HCT116 (cell line): ENCODE results near the gene DIS3L2. TPM values are rescaled to one million over a fixed set of nuclear protein-coding genes. Genes with fewer than 3 reads are reported as not detected.
A peak's percentile ranks its signal among the peaks of the same experiment; 100 is the strongest.

Experiments
- ATAC-seq: fragments of 200-7000 bp; cut with Tn5 transposase; 2 replicates; pipeline ENCODE4 v1.9.1; 2020; ENCODE audit warnings: mild to moderate bottlenecking, moderate library complexity
- BruUV-seq: library from RNA; stranded (reverse); fragments of 400-500 nt; replicated peaks from 2 replicates; lab custom pipeline; 2021; lab: Mats Ljungman, UMichigan
- CTCF ChIA-PET: fragments of 300-600 bp; sonication (Branson Sonifier 250); formaldehyde crosslinking; loops from one replicate; lab custom pipeline; 2021; ENCODE audit warnings: antibody characterized with exemption; lab: Charles Lee
- POLR2A ChIA-PET: fragments of 300-600, 350-600 bp; sonication (Branson Sonifier 250); formaldehyde crosslinking; loops from one replicate; lab custom pipeline; 2021; ENCODE audit warnings: antibody characterized with exemption; lab: Charles Lee
- RAD21 ChIA-PET, 2 experiments: fragments of 300-600 bp; sonication (Branson Sonifier 250); formaldehyde crosslinking; loops; one replicate each; lab custom pipeline; 2023; ENCODE audit warnings: low total read pairs in 2 of 2; ENCODE audit not compliant: uncharacterized antibody in 2 of 2, unreplicated experiment in 2 of 2, low non-redundant PET in 1 of 2; lab: Charles Lee
- DNase-seq: peaks from one replicate; pipeline ENCODE4 v3.0.0-alpha.2; 2010; ENCODE audit warnings: low read depth, low spot score
- H2AFZ ChIP-seq: fragments of 200-600 bp; shearing (Covaris generic), sonication (generic); 2 replicates; pipeline ENCODE4 v1.6.1; 2017; ENCODE audit warnings: low read depth, mixed run types, mixed read lengths, antibody characterized with exemption, low read length; ENCODE audit not compliant: poor library complexity, severe bottlenecking
- H3K27ac ChIP-seq: 2 replicates; pipeline ENCODE4 v1.5.1; 2012; ENCODE audit warnings: low read depth, low read length
- H3K27me3 ChIP-seq: fragments of 200-600 bp; sonication (generic); 2 replicates; pipeline ENCODE4 v1.6.1; 2016; ENCODE audit warnings: mixed run types, low read length, mixed read lengths; ENCODE audit not compliant: insufficient read depth
- H3K36me3 ChIP-seq, 2 experiments: fragments of 200-500 bp in 1 of 2; fragments of 200-600 bp in 1 of 2; sonication (Bioruptor generic) in 1 of 2; sonication (generic) in 1 of 2; 2 replicates each; pipeline versions ENCODE4 v1.5.1 to v1.6.1; 2014 to 2016; ENCODE audit warnings: low read length in 2 of 2, inconsistent platforms in 1 of 2, mixed read lengths in 1 of 2, mixed run types in 1 of 2; ENCODE audit not compliant: insufficient read depth in 2 of 2, control insufficient read depth in 1 of 2
- H3K4me1 ChIP-seq, 2 experiments: fragments of 200-600 bp in 1 of 2; sonication (generic) in 1 of 2; 2 replicates each; pipeline versions ENCODE4 v1.5.1 to v1.6.1; 2012 to 2017; ENCODE audit warnings: low read length in 2 of 2, inconsistent platforms in 1 of 2, mild to moderate bottlenecking in 1 of 2, mixed read lengths in 1 of 2, mixed run types in 1 of 2, moderate library complexity in 1 of 2; ENCODE audit not compliant: insufficient read depth in 2 of 2, control insufficient read depth in 1 of 2
- H3K4me2 ChIP-seq: fragments of 200-600 bp; sonication (generic); 2 replicates; pipeline ENCODE4 v1.6.1; 2017; ENCODE audit warnings: mixed run types, low read length, mixed read lengths
- H3K4me3 ChIP-seq, 2 experiments: fragments of 200-600 bp in 1 of 2; sonication (generic) in 1 of 2; replicated peaks in 1 of 2; 2 replicates each; pipeline ENCODE4 v1.5.1; 2011 to 2016; ENCODE audit warnings: low read length in 2 of 2, control low read depth in 1 of 2, low read depth in 1 of 2, mild to moderate bottlenecking in 1 of 2, mixed read lengths in 1 of 2, mixed run types in 1 of 2
- H3K79me2 ChIP-seq: fragments of 200-600 bp; sonication (generic); 2 replicates; pipeline ENCODE4 v1.6.1; 2017; ENCODE audit warnings: mild to moderate bottlenecking, mixed run types, low read length, moderate library complexity, mixed read lengths; ENCODE audit not compliant: insufficient read depth
- H3K9ac ChIP-seq: fragments of 200-600 bp; sonication (generic); 2 replicates; pipeline ENCODE4 v1.6.1; 2016; ENCODE audit warnings: low read length, mixed read lengths
- H3K9me2 ChIP-seq: fragments of 200-600 bp; sonication (generic), shearing (Covaris generic); 2 replicates; pipeline ENCODE4 v1.6.1; 2017; ENCODE audit warnings: mixed run types, mild to moderate bottlenecking, moderate library complexity; ENCODE audit not compliant: insufficient read depth
- H3K9me3 ChIP-seq, 2 experiments: fragments of 200-500 bp in 1 of 2; fragments of 200-600 bp in 1 of 2; sonication (Bioruptor generic) in 1 of 2; sonication (generic) in 1 of 2; 2 replicates each; pipeline ENCODE4 v1.6.1; 2014 to 2017; ENCODE audit warnings: low read length in 2 of 2, mixed read lengths in 2 of 2, inconsistent platforms in 1 of 2, low read depth in 1 of 2, mild to moderate bottlenecking in 1 of 2, mixed run types in 1 of 2, moderate library complexity in 1 of 2; ENCODE audit not compliant: control insufficient read depth in 1 of 2, insufficient read depth in 1 of 2
- H4K20me1 ChIP-seq: fragments of 200-600 bp; sonication (generic), shearing (Covaris generic); 2 replicates; pipeline ENCODE4 v1.6.1; 2017; ENCODE audit warnings: mixed run types, mild to moderate bottlenecking, moderate library complexity; ENCODE audit not compliant: insufficient read depth
- CEBPB ChIP-seq: IDR thresholded peaks from 2 replicates; pipeline ENCODE4 v1.6.1; 2012; ENCODE audit warnings: low read depth
- EZH2phosphoT487 ChIP-seq: fragments of 200-600 bp; IDR thresholded peaks from 2 replicates; pipeline ENCODE4 v1.6.1; 2018; ENCODE audit warnings: antibody characterized with exemption, borderline replicate concordance
- FOSL1 ChIP-seq: IDR thresholded peaks from 2 replicates; pipeline ENCODE4 v1.6.1; 2012; ENCODE audit warnings: low read depth
- RAD21 ChIP-seq: IDR thresholded peaks from 2 replicates; pipeline ENCODE4 v1.6.1; 2012; ENCODE audit warnings: low read depth, mild to moderate bottlenecking
- SP1 ChIP-seq: IDR thresholded peaks from 2 replicates; pipeline ENCODE4 v1.6.1; 2012; ENCODE audit warnings: low read depth
- TCF7L2 ChIP-seq: IDR thresholded peaks from 2 replicates; pipeline ENCODE4 v1.7.0; 2011; ENCODE audit warnings: borderline replicate concordance, inconsistent platforms; ENCODE audit not compliant: insufficient read depth, insufficient read length; ENCODE audit errors: extremely low read depth
- YY1 ChIP-seq: IDR thresholded peaks from 2 replicates; pipeline ENCODE4 v1.6.1; 2011; ENCODE audit warnings: low read length, low read depth, moderate library complexity, mild to moderate bottlenecking; ENCODE audit not compliant: insufficient replicate concordance; ENCODE audit errors: extremely low read depth
- ZFX ChIP-seq: fragments of 450-650 bp; IDR thresholded peaks from 2 replicates; pipeline ENCODE4 v1.6.1; 2017
- intact Hi-C: fragments of 100-400 bp; cut with micrococcal nuclease; formaldehyde crosslinking; loops from 2 replicates; pipeline ENCODE4 v1.10.0; 2022
- total RNA-seq: library from RNA; stranded (reverse); gene quantifications from one replicate; pipeline ENCODE4 v1.2.1, GENCODE V29; 2021; ENCODE audit not compliant: unreplicated experiment
- TF ChIP-seq, protein P1 (sequence below): IDR thresholded peaks from 2 replicates; pipeline ENCODE4 v1.6.1; 2012
- TF ChIP-seq, protein P2 (sequence below), 3 experiments: fragments of 200-600 bp in 1 of 3; sonication (generic) in 1 of 3; IDR thresholded peaks in 2 of 3; conservative IDR thresholded peaks in 1 of 3; 2 replicates each; pipeline ENCODE4 v1.5.1; 2012 to 2017; ENCODE audit warnings: low read depth in 2 of 3, low read length in 2 of 3, antibody characterized with exemption in 1 of 3, borderline replicate concordance in 1 of 3, control low read depth in 1 of 3, mild to moderate bottlenecking in 1 of 3, mixed read lengths in 1 of 3, mixed run types in 1 of 3, moderate library complexity in 1 of 3; ENCODE audit not compliant: insufficient read depth in 1 of 3

The DIS3L2 gene
- total RNA-seq, 1 experiment from 2014 or later = 42.5 TPM

DNA sequence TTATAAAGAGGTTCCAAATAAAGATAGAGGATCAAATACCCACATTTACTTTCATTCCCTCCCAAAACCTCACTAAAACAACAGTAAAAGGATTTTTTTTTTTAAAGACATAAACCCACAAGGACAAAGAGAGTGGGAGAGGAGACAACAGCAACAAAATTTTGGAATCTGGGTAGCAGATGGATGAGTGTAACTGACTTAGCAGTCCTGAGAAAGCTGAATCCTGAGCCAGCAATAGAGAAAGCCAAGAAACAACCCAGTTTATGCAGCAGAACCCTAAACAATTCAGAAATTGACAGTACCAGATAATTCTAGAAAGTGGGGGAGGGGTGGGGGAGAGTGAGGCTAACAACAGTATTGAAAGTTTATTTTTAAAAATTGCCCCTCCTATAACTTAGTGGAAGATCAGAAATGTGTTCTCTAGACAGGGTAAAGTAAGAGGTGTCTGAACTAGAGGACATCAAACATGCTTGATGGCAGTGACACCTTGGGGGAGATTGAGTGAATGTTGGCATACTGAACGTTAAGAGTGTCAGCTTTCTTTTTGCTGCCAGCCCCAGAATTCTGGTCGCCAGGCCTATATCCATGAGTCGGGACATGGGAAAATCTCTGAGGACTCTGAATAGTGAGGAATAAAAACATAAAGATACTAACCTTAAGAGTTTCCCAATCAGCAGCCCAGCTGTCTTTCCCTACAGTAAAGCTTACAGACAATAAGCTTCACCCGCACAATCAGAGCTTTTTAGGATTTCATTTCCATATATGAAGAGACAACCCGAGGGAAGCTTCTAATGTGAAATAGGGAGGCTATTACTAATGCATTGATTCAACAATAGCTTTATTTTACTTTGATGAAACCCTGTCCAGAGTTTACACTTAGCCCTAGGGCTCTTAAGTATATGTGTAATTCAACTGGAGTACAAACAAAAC is 289.0 kb downstream of the DIS3L2 start:
- no peaks in the 10 kb centered on the region for H3K79me2 ChIP-seq
- no peak overlapping the region for H3K4me3 ChIP-seq
- BruUV-seq = TSS peak; percentile 36
- RAD21 ChIA-PET = no interaction called here
- no peaks in the 10 kb centered on the region; the same call in 1 of the 2 replicates for H4K20me1 ChIP-seq
- H2AFZ ChIP-seq = no peak overlapping the region
- H3K9me3 ChIP-seq = no peaks in the 10 kb centered on the region
- intact Hi-C loops = no loop called here
- CTCF ChIA-PET = no interaction called here
- no peak for ATAC-seq
- H3K36me3 ChIP-seq = no peaks in the 10 kb centered on the region
- TF ChIP-seq ZFX = no peak
- TF ChIP-seq, protein P1, sequence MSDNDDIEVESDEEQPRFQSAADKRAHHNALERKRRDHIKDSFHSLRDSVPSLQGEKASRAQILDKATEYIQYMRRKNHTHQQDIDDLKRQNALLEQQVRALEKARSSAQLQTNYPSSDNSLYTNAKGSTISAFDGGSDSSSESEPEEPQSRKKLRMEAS = no peak
- no peak for TF ChIP-seq TCF7L2
- no peak for TF ChIP-seq FOSL1
- no peak for TF ChIP-seq YY1
- no peak for TF ChIP-seq RAD21
- TF ChIP-seq CEBPB = no peak
- no peak for TF ChIP-seq SP1
- H3K4me1 ChIP-seq = no peaks in the 10 kb centered on the region
- H3K9ac ChIP-seq = no peak overlapping the region
- no peak for DNase-seq
- POLR2A ChIA-PET = no interaction called here
- no peaks in the 10 kb centered on the region for H3K27me3 ChIP-seq
- no peak overlapping the region for H3K4me2 ChIP-seq
- no peaks in the 10 kb centered on the region for H3K9me2 ChIP-seq
- no peak overlapping the region for H3K27ac ChIP-seq

GRCh38 chr2:232255033-232255432 is 293.5 kb downstream of the DIS3L2 start:
- no peak overlapping the region for H3K4me3 ChIP-seq
- H3K9ac ChIP-seq = no peak overlapping the region
- ChIA-PET CTCF (no interaction called here), RAD21 (no interaction called here), POLR2A (no interaction called here)
- peaks cover 5 to 6% of the 10 kb centered on the region in 2 experiments for H3K4me1 ChIP-seq
- H3K36me3 ChIP-seq = no peaks in the 10 kb centered on the region
- TF ChIP-seq, protein P2, sequence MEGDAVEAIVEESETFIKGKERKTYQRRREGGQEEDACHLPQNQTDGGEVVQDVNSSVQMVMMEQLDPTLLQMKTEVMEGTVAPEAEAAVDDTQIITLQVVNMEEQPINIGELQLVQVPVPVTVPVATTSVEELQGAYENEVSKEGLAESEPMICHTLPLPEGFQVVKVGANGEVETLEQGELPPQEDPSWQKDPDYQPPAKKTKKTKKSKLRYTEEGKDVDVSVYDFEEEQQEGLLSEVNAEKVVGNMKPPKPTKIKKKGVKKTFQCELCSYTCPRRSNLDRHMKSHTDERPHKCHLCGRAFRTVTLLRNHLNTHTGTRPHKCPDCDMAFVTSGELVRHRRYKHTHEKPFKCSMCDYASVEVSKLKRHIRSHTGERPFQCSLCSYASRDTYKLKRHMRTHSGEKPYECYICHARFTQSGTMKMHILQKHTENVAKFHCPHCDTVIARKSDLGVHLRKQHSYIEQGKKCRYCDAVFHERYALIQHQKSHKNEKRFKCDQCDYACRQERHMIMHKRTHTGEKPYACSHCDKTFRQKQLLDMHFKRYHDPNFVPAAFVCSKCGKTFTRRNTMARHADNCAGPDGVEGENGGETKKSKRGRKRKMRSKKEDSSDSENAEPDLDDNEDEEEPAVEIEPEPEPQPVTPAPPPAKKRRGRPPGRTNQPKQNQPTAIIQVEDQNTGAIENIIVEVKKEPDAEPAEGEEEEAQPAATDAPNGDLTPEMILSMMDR (IDR thresholded peaks at IDR 0.05 in 2 of 3, conservative IDR thresholded peaks at IDR 0.05 in 1 of 3; ENCODE audit: borderline replicate concordance in 1 of 3, insufficient read depth in 1 of 3, low read depth in 2 of 3, low read length in 2 of 3) = no peak
- no peak for TF ChIP-seq EZH2phosphoT487
- H2AFZ ChIP-seq = no peak overlapping the region
- BruUV-seq = no TSS peak
- intact Hi-C loops = no loop called here
- H3K4me2 ChIP-seq = no peak overlapping the region
- no peaks in the 10 kb centered on the region for H3K27me3 ChIP-seq
- DNase-seq (no peak), ATAC-seq (no peak)
- no peaks in the 10 kb centered on the region for H3K79me2 ChIP-seq
- no peak overlapping the region for H3K27ac ChIP-seq
- H4K20me1 ChIP-seq = no peaks in the 10 kb centered on the region
- no peaks in the 10 kb centered on the region for H3K9me2 ChIP-seq
- no peaks in the 10 kb centered on the region for H3K9me3 ChIP-seq
